ENCODE results near the gene AHSG. TPM values are rescaled to one million over a fixed set of nuclear protein-coding genes. Genes with fewer than 3 reads are reported as not detected.

Gene AHSG
- total and polyA plus RNA-seq, 10 of the 15 experiments (the other 5 are each of a cell fraction or from before 2014, with no cell fraction given) = 0.06 to 0.90 (median 0.15) TPM; not detected in 7

DNA sequence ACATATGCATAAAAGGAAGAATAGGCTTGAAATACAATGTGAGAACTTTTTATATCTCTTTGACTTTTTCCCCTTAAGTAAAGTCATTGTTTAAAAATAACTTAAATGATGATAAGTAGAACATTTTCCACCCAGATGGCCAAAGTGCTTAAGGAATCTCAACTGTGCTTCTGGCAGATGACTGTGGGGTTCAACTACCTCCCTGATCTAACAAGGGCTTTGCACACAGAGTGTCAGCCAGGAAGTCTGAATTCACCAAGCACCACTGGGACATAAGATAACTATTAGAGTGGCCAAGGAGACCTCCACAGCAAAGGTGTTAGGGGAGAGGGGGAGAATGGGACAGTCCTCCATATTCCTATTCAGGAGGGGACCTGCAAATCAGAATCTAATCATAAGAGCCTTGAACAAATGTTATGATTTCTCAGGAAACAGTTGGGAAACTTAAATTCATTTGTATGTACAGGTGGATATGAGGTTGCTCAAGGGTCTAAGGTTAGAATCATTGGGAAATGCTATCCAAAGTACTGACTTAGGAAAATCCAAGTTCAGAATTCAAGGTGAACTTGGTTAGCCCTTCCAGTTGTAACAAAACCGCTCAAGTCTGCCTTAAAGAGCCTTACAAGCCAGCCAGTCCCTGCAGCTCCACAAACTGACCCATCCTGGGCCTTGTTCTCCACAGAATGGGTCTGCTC is 27.1 kb downstream of the AHSG start, which contains the start of gene FETUB:
TSS of gene FETUB (plus strand) at position 622 of the 695 bp plus-strand sequence. CDS start at position 684, 62 bp downstream.
- no TSS peak for BruUV-seq (replicated peaks)
- H3K9me3 ChIP-seq (replicated peaks; ENCODE audit: control insufficient read depth, insufficient read depth, low read length) = no peaks in the 10 kb centered on the region; the same call in 2 of the 3 replicates
- FAIRE-seq (no peak), ATAC-seq (no peak), DNase-seq (ENCODE audit: low read depth, low spot score) (no peak)
- H4K20me1 ChIP-seq (ENCODE audit: control insufficient read depth, insufficient read depth) = no peaks in the 10 kb centered on the region
- H3K27ac ChIP-seq (ENCODE audit: control insufficient read depth, insufficient read depth) = no peak within 1 kb of the TSS
- intact Hi-C loops (cut with micrococcal nuclease; ENCODE audit: unreplicated experiment) = no loop called here
- H3K4me2 ChIP-seq (ENCODE audit: control insufficient read depth, insufficient read depth) = no peak within 1 kb of the TSS
- WGBS (ENCODE audit: insufficient coverage, insufficient replicate concordance, low lambda C conversion rate, missing lambda C conversion rate) = 8% methylated on average over 1 of the region's 1 CpG
- ChIA-PET RAD21 (ENCODE audit: unreplicated experiment) (no interaction called here), CTCF (interaction anchor here (1.2 kb wide), 1 partner anchor 23 kb away, joined by 5 read pairs; no protein-coding TSS in a partner anchor), SMC1A (ENCODE audit: uncharacterized antibody, unreplicated experiment) (interaction anchor here (0.6 to 1.2 kb wide), 3 partner anchors 23 to 90 kb away, joined by 3 to 4 read pairs (median 3); no protein-coding TSS in a partner anchor), POLR2A (no interaction called here)
- no peaks in the 10 kb centered on the region for H3K36me3 ChIP-seq (ENCODE audit: control insufficient read depth in 2 of 2, insufficient read depth in 2 of 2, low read length in 1 of 2)
- no peaks in the 10 kb centered on the region for H3K79me2 ChIP-seq (ENCODE audit: control insufficient read depth, insufficient read depth, low read length)
- in situ Hi-C loops (cut with MboI) = no loop called here
- H3K4me1 ChIP-seq (ENCODE audit: control insufficient read depth, insufficient read depth, low read length) = no peaks in the 10 kb centered on the region
- H3K27me3 ChIP-seq (replicated peaks in 1 of 2; ENCODE audit: control insufficient read depth in 2 of 2, insufficient read depth in 2 of 2, low read length in 1 of 2) = peaks cover 0 to 3% of the 10 kb centered on the region in 2 experiments; a peak in 2 of 4 replicates
- H3K9ac ChIP-seq (ENCODE audit: control insufficient read depth, insufficient read depth, low read length) = no peak within 1 kb of the TSS
- no peak within 1 kb of the TSS for H3K4me3 ChIP-seq
- TF ChIP-seq ZNF24 (IDR thresholded peaks at IDR 0.05) = no peak
- no peak within 1 kb of the TSS for H2AFZ ChIP-seq (ENCODE audit: control insufficient read depth, low read depth, low read length)

DNA sequence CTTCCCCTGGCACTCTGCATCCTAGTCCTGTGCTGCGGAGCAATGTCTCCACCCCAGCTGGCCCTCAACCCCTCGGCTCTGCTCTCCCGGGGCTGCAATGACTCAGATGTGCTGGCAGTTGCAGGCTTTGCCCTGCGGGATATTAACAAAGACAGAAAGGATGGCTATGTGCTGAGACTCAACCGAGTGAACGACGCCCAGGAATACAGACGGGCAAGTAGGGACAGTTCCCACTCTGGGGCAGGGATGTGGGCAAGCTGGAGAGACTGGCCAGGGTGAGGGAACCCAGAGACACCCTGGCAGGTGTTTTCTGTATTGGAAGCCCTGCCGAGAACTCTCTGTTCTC is 27.6 kb downstream of the AHSG start:
- no peaks in the 10 kb centered on the region for H3K36me3 ChIP-seq (ENCODE audit: control insufficient read depth in 2 of 2, insufficient read depth in 2 of 2, low read length in 1 of 2)
- FAIRE-seq (no peak), ATAC-seq (no peak), DNase-seq (ENCODE audit: low read depth, low spot score) (no peak)
- POLR2A ChIA-PET = no interaction called here
- H2AFZ ChIP-seq (ENCODE audit: control insufficient read depth, low read depth, low read length) = no peak overlapping the region
- in situ Hi-C loops (cut with MboI) = no loop called here
- intact Hi-C loops (cut with micrococcal nuclease; ENCODE audit: unreplicated experiment) = no loop called here
- BruUV-seq (replicated peaks) = no TSS peak
- no peaks in the 10 kb centered on the region for H4K20me1 ChIP-seq (ENCODE audit: control insufficient read depth, insufficient read depth)
- H3K4me2 ChIP-seq (ENCODE audit: control insufficient read depth, insufficient read depth) = no peak overlapping the region
- H3K27ac ChIP-seq (ENCODE audit: control insufficient read depth, insufficient read depth) = no peak overlapping the region
- H3K4me1 ChIP-seq (ENCODE audit: control insufficient read depth, insufficient read depth, low read length) = no peaks in the 10 kb centered on the region
- no peaks in the 10 kb centered on the region for H3K79me2 ChIP-seq (ENCODE audit: control insufficient read depth, insufficient read depth, low read length)
- WGBS (ENCODE audit: insufficient coverage, insufficient replicate concordance, low lambda C conversion rate, missing lambda C conversion rate) = 72% methylated on average over 9 of the region's 9 CpGs
- CTCF ChIA-PET = interaction anchor here (1.2 to 2.1 kb wide), 2 partner anchors 23 to 24 kb away, joined by 5 to 9 read pairs; no protein-coding TSS in a partner anchor
- H3K4me3 ChIP-seq = no peak overlapping the region
- no peaks in the 10 kb centered on the region; the same call in 2 of the 3 replicates for H3K9me3 ChIP-seq (replicated peaks; ENCODE audit: control insufficient read depth, insufficient read depth, low read length)
- RAD21 ChIA-PET (ENCODE audit: unreplicated experiment) = no interaction called here
- SMC1A ChIA-PET (ENCODE audit: uncharacterized antibody, unreplicated experiment) = no interaction called here
- no peak overlapping the region for H3K9ac ChIP-seq (ENCODE audit: control insufficient read depth, insufficient read depth, low read length)
- H3K27me3 ChIP-seq (replicated peaks in 1 of 2; ENCODE audit: control insufficient read depth in 2 of 2, insufficient read depth in 2 of 2, low read length in 1 of 2) = peaks cover 0 to 3% of the 10 kb centered on the region in 2 experiments; a peak in 2 of 4 replicates
- no peak for TF ChIP-seq LARP7 (IDR thresholded peaks at IDR 0.05)
- TF ChIP-seq MTA3 (IDR thresholded peaks at IDR 0.05; ENCODE audit: borderline replicate concordance, low read length) = no peak
- TF ChIP-seq EZH2 (IDR thresholded peaks at IDR 0.05; ENCODE audit: borderline replicate concordance, control insufficient read depth, low read depth, low read length) = no peak
- no peak for TF ChIP-seq JUNB (IDR thresholded peaks at IDR 0.05)
- TF ChIP-seq ESRRA (IDR thresholded peaks at IDR 0.05; ENCODE audit: low read length) = no peak
- TF ChIP-seq JUND (IDR thresholded peaks at IDR 0.05; ENCODE audit: low read depth, low read length) = no peak
- TF ChIP-seq RAD51 (IDR thresholded peaks at IDR 0.05) = no peak
- TF ChIP-seq POLR2A (IDR thresholded peaks at IDR 0.05; ENCODE audit: low read depth, low read length) = no peak
- no peak for TF ChIP-seq SREBF2 (IDR thresholded peaks at IDR 0.05; ENCODE audit: low read length)
- no peak for TF ChIP-seq KDM1A (IDR thresholded peaks at IDR 0.05; ENCODE audit: borderline replicate concordance)
- TF ChIP-seq, protein P1, sequence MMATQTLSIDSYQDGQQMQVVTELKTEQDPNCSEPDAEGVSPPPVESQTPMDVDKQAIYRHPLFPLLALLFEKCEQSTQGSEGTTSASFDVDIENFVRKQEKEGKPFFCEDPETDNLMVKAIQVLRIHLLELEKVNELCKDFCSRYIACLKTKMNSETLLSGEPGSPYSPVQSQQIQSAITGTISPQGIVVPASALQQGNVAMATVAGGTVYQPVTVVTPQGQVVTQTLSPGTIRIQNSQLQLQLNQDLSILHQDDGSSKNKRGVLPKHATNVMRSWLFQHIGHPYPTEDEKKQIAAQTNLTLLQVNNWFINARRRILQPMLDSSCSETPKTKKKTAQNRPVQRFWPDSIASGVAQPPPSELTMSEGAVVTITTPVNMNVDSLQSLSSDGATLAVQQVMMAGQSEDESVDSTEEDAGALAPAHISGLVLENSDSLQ (IDR thresholded peaks at IDR 0.05) = no peak
- TF ChIP-seq, protein P2, sequence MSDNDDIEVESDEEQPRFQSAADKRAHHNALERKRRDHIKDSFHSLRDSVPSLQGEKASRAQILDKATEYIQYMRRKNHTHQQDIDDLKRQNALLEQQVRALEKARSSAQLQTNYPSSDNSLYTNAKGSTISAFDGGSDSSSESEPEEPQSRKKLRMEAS (IDR thresholded peaks at IDR 0.05; ENCODE audit: low read depth, low read length) = no peak
- TF ChIP-seq TBL1XR1 (IDR thresholded peaks at IDR 0.05; ENCODE audit: low read depth, low read length) = no peak
- TF ChIP-seq RCOR1 (conservative IDR thresholded peaks at IDR 0.05; ENCODE audit: low read depth, low read length) = no peak
- TF ChIP-seq RELA (IDR thresholded peaks at IDR 0.05; ENCODE audit: borderline replicate concordance, partially characterized antibody) = no peak
- TF ChIP-seq PAX8 (IDR thresholded peaks at IDR 0.05) = no peak
- no peak for TF ChIP-seq TCF12 (IDR thresholded peaks at IDR 0.05; ENCODE audit: low read depth, low read length)
